ELF-1 (cell line): Measurements from ENCODE around the gene KCNE1.

ENCODE experiments used
- DNase-seq: peaks from one replicate; pipeline ENCODE4 v3.0.0-alpha.2; 2016; ENCODE audit warnings: low read depth, low spot score

The KCNE1 gene

GRCh38 chr21:34536311-34536710, 24.3 kb upstream of the KCNE1 start:
- DNase-seq = peak; percentile 21

- DNase-seq = no peak
These were observed 23.9 kb upstream of the KCNE1 start for GRCh38 chr21:34535886-34536285.

GRCh38 chr21:34534522-34534921, 22.5 kb upstream of the KCNE1 start:
- no peak for DNase-seq

- DNase-seq = no peak
These were observed 21.9 kb upstream of the KCNE1 start for GRCh38 chr21:34533938-34534337.

- no peak for DNase-seq
These were observed 19.4 kb upstream of the KCNE1 start for GRCh38 chr21:34531399-34531798.

- no peak for DNase-seq
These were observed 18.3 kb upstream of the KCNE1 start for GRCh38 chr21:34530261-34530660.

GRCh38 chr21:34528131-34528561, 16.1 kb upstream of the KCNE1 start:
- no peak for DNase-seq

- DNase-seq = peak; percentile 93
These were observed 14.7 kb upstream of the KCNE1 start for GRCh38 chr21:34526618-34527290.

GRCh38 chr21:34526241-34526617, 14.2 kb upstream of the KCNE1 start:
- no peak for DNase-seq

GRCh38 chr21:34524646-34525601, 12.9 kb upstream of the KCNE1 start:
- DNase-seq = peak; percentile 75

- DNase-seq = no peak
These were observed 11.1 kb upstream of the KCNE1 start for GRCh38 chr21:34523019-34523555.

- DNase-seq = no peak
These were observed 10.3 kb upstream of the KCNE1 start for GRCh38 chr21:34522284-34522683.

GRCh38 chr21:34521561-34521960, 9.6 kb upstream of the KCNE1 start:
- no peak for DNase-seq

- DNase-seq = no peak
These were observed 8.9 kb upstream of the KCNE1 start for GRCh38 chr21:34520764-34521508.

GRCh38 chr21:34520281-34520680, 8.3 kb upstream of the KCNE1 start:
- no peak for DNase-seq

- DNase-seq = no peak
These were observed 7.7 kb upstream of the KCNE1 start for GRCh38 chr21:34519694-34520093.

GRCh38 chr21:34519016-34519415, 7.0 kb upstream of the KCNE1 start:
- DNase-seq = peak; percentile 52

GRCh38 chr21:34518301-34518700, 6.3 kb upstream of the KCNE1 start:
- DNase-seq = no peak

- no peak for DNase-seq
These were observed 5.7 kb upstream of the KCNE1 start for GRCh38 chr21:34517491-34518245.

GRCh38 chr21:34517039-34517438, 5.0 kb upstream of the KCNE1 start:
- no peak for DNase-seq

- no peak for DNase-seq
These were observed 2.6 kb upstream of the KCNE1 start for GRCh38 chr21:34514576-34515115.
